Panc1 (cell line): ENCODE measurements around the gene TLE6.

Experiments used
- POLR2AphosphoS5 ChIP-seq: IDR thresholded peaks from 2 replicates; pipeline ENCODE4 v1.6.1; 2012; ENCODE audit warnings: mild to moderate bottlenecking, low read depth, low read length, moderate library complexity
- TF ChIP-seq, protein P1 (sequence below): fragments of 450-650 bp; IDR thresholded peaks from 2 replicates; pipeline ENCODE4 v1.5.1; 2017; ENCODE audit warnings: mild to moderate bottlenecking
- TF ChIP-seq, protein P2 (sequence below), 2 experiments: IDR thresholded peaks; 2 replicates each; pipeline ENCODE4 v1.6.1; 2011 to 2012; ENCODE audit warnings: low read depth in 2 of 2, control low read depth in 1 of 2, low read length in 1 of 2, mild to moderate bottlenecking in 1 of 2, moderate library complexity in 1 of 2; ENCODE audit not compliant: insufficient read depth in 1 of 2

DNA sequence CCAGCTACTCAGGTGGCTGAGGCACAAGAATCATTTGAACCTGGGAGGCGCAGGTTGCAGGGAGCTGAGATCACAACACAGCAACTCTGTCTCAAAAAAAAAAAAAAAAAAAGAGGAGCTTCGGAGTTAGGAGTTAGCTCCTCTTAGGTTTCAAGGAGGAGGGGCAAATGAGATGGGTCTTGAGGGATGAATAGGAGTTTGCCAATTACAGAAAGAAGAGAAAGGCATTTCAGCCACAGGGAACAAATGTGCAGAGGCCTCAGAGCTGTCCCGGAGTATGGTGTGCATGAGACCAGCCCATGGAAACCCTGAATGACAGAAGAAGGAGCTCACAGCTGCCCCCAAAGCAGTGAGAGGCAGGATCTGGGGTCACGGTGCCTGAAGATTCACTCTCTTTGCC is 27.2 kb downstream of the TLE6 start:
- TF ChIP-seq, protein P1, sequence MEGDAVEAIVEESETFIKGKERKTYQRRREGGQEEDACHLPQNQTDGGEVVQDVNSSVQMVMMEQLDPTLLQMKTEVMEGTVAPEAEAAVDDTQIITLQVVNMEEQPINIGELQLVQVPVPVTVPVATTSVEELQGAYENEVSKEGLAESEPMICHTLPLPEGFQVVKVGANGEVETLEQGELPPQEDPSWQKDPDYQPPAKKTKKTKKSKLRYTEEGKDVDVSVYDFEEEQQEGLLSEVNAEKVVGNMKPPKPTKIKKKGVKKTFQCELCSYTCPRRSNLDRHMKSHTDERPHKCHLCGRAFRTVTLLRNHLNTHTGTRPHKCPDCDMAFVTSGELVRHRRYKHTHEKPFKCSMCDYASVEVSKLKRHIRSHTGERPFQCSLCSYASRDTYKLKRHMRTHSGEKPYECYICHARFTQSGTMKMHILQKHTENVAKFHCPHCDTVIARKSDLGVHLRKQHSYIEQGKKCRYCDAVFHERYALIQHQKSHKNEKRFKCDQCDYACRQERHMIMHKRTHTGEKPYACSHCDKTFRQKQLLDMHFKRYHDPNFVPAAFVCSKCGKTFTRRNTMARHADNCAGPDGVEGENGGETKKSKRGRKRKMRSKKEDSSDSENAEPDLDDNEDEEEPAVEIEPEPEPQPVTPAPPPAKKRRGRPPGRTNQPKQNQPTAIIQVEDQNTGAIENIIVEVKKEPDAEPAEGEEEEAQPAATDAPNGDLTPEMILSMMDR, result no peak
- TF ChIP-seq, protein P2, sequence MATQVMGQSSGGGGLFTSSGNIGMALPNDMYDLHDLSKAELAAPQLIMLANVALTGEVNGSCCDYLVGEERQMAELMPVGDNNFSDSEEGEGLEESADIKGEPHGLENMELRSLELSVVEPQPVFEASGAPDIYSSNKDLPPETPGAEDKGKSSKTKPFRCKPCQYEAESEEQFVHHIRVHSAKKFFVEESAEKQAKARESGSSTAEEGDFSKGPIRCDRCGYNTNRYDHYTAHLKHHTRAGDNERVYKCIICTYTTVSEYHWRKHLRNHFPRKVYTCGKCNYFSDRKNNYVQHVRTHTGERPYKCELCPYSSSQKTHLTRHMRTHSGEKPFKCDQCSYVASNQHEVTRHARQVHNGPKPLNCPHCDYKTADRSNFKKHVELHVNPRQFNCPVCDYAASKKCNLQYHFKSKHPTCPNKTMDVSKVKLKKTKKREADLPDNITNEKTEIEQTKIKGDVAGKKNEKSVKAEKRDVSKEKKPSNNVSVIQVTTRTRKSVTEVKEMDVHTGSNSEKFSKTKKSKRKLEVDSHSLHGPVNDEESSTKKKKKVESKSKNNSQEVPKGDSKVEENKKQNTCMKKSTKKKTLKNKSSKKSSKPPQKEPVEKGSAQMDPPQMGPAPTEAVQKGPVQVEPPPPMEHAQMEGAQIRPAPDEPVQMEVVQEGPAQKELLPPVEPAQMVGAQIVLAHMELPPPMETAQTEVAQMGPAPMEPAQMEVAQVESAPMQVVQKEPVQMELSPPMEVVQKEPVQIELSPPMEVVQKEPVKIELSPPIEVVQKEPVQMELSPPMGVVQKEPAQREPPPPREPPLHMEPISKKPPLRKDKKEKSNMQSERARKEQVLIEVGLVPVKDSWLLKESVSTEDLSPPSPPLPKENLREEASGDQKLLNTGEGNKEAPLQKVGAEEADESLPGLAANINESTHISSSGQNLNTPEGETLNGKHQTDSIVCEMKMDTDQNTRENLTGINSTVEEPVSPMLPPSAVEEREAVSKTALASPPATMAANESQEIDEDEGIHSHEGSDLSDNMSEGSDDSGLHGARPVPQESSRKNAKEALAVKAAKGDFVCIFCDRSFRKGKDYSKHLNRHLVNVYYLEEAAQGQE (IDR thresholded peaks at IDR 0.05; ENCODE audit: insufficient read depth in 1 of 2, low read depth in 2 of 2, low read length in 1 of 2), result no peak
- TF ChIP-seq POLR2AphosphoS5, result no peak
